Mesothelial cell of epicardium (in vitro differentiated cells): ENCODE results near the gene CD9. TPM values are rescaled to one million over a fixed set of nuclear protein-coding genes. Genes with fewer than 3 reads are reported as not detected.
A peak's percentile ranks its signal among the peaks of the same experiment; 100 is the strongest.

Experiments
- DNase-seq, 2 experiments: peaks; one replicate each; pipeline ENCODE4 v3.0.0; 2021; ENCODE audit warnings: low spot score in 2 of 2; ENCODE audit not compliant: unreplicated experiment in 2 of 2
- H3K27ac Mint-ChIP-seq: 2 replicates; pipeline ENCODE4 v1.8.0; 2021; ENCODE audit warnings: mixed read lengths
- H3K27me3 Mint-ChIP-seq: 2 replicates; pipeline ENCODE4 v1.8.0; 2021; ENCODE audit warnings: low read depth, mixed read lengths
- H3K36me3 Mint-ChIP-seq: 2 replicates; pipeline ENCODE4 v1.8.0; 2021; ENCODE audit warnings: mixed read lengths
- H3K4me1 Mint-ChIP-seq: 2 replicates; pipeline ENCODE4 v1.8.0; 2021; ENCODE audit warnings: mixed read lengths
- H3K4me3 Mint-ChIP-seq: 2 replicates; pipeline ENCODE4 v1.8.0; 2021; ENCODE audit warnings: mild to moderate bottlenecking, moderate library complexity, mixed read lengths
- H3K9me3 Mint-ChIP-seq: 2 replicates; pipeline ENCODE4 v1.8.0; 2021; ENCODE audit warnings: mixed read lengths
- CTCF ChIP-seq: fragments of 200-600 bp; sonication (generic); IDR thresholded peaks from one replicate; pipeline ENCODE4 v1.5.0; 2021; ENCODE audit warnings: antibody characterized with exemption; ENCODE audit not compliant: unreplicated experiment
- total RNA-seq: library from RNA; stranded (reverse); gene quantifications from 3 replicates; pipeline ENCODE4 v1.2.1, GENCODE V29; 2021

Gene CD9
- total RNA-seq, 1 donor from 2014 or later: 22.3 TPM

GRCh38 chr12:6198985-6199530, 1.1 kb upstream of the CD9 start:
- DNase-seq: no peak
- Mint-ChIP-seq H3K4me3 (peak overlapping the region; percentile 72), H3K36me3 (no peaks in the 10 kb centered on the region), H3K27ac (peak overlapping the region; percentile 60), H3K4me1 (peaks cover 30% of the 10 kb centered on the region), H3K9me3 (no peaks in the 10 kb centered on the region), H3K27me3 (peaks cover 54% of the 10 kb centered on the region)
- TF ChIP-seq CTCF: no peak

- H3K9me3 Mint-ChIP-seq: no peaks in the 10 kb centered on the region
- H3K27ac Mint-ChIP-seq: peak overlapping the region; percentile 60
- no peak for DNase-seq
- H3K36me3 Mint-ChIP-seq: no peaks in the 10 kb centered on the region
- H3K4me3 Mint-ChIP-seq: peak overlapping the region; percentile 72
- no peak for TF ChIP-seq CTCF
- H3K27me3 Mint-ChIP-seq: peaks cover 54% of the 10 kb centered on the region
- H3K4me1 Mint-ChIP-seq: peaks cover 29% of the 10 kb centered on the region
Observed at GRCh38 chr12:6199531-6200255, 507 bp upstream of the CD9 start.

DNA sequence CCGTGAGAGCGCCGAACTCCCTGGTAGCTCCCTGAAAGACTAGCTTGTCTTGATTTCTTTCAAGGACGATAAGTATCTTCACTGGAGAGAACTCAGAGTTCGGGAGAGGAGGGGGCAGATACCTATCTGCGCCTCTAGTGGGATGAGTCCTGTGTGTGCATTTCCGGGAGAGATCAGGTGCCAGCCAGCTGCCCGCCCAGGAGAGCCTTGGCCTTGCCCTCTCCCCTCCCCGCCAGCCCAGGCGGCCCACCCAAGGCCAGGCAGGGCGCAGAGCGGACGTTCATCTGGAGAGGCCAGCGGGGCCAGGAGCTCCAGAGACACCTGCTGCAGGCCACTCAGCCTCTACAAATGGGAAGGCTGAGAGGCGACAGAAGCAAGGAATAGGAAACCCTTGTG, 1.0 kb downstream of the CD9 start:
- no peak for TF ChIP-seq CTCF
- Mint-ChIP-seq H3K27me3 (peaks cover 55% of the 10 kb centered on the region), H3K27ac (no peak overlapping the region), H3K4me1 (peaks cover 35% of the 10 kb centered on the region), H3K36me3 (no peaks in the 10 kb centered on the region), H3K9me3 (no peaks in the 10 kb centered on the region), H3K4me3 (peak overlapping the region; percentile 65)
- DNase-seq: no peak

DNA sequence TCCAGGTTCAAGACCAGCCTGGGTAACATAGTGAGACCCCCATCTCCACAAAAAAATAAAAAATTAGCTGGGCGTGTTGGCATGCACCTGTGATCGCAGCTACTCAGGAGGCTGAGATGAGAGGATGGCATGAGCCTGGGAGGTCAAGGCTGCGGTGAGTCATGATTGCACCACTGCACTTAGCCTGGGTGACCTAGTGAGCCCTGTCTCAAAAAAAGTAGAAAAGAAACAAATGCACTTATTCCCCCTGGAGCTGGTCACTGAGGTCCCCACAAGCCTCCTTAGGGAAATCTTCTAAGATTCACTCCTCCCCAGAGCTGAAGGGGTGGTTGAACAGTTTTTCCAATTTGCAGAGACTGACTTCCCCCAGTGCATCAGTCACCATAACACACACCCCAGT, 1.6 kb downstream of the CD9 start:
- DNase-seq: no peak
- H3K4me1 Mint-ChIP-seq: peaks cover 35% of the 10 kb centered on the region
- H3K27me3 Mint-ChIP-seq: peaks cover 55% of the 10 kb centered on the region
- no peak overlapping the region for H3K4me3 Mint-ChIP-seq
- H3K27ac Mint-ChIP-seq: no peak overlapping the region
- TF ChIP-seq CTCF: no peak
- no peaks in the 10 kb centered on the region for H3K36me3 Mint-ChIP-seq
- no peaks in the 10 kb centered on the region for H3K9me3 Mint-ChIP-seq

- H3K36me3 Mint-ChIP-seq: no peaks in the 10 kb centered on the region
- TF ChIP-seq CTCF: no peak
- H3K27ac Mint-ChIP-seq: no peak overlapping the region
- no peak for DNase-seq
- H3K4me1 Mint-ChIP-seq: peaks cover 39% of the 10 kb centered on the region
- no peaks in the 10 kb centered on the region for H3K9me3 Mint-ChIP-seq
- H3K27me3 Mint-ChIP-seq: peaks cover 55% of the 10 kb centered on the region
- peak overlapping the region; percentile 6 for H3K4me3 Mint-ChIP-seq
Observed at GRCh38 chr12:6202304-6202703, 2.1 kb downstream of the CD9 start.
